ENCODE measurements around the gene NTN5.

DNA sequence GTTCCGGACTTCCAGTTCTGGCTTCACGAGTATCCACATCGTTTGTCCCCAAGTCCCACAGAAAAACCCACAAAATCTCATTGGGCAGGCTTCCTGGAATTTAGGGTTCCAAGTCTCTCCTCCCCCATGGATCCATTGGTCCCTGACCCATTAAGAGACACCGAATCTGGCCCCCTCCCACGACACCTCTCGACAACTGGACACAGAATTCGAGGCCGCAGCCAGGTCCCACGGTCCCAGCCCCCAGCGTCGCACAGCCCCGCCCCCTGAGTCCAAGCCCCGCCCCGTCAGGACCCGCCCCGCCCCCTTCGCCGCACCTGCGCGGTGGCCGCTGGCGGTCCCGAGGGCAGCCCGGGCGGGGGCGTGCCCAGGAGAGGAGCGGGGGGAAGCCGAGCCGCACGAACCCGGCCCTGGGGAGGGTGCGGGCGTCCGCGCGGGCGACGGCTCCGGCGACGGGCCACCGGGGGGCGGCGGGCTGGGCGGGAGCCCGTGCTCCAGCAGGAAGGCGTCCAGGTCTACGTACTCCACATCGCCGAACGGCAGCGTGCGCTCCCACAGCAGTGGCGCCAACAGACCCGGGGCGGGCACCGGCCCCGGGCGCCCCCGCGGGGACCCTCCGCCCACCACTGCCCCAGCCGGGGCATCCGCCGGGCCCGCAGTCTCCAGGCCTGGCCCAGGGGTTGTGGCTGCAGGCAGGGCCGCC lies 37.4 kb downstream of the NTN5 start:
- TF ChIP-seq, protein P1, sequence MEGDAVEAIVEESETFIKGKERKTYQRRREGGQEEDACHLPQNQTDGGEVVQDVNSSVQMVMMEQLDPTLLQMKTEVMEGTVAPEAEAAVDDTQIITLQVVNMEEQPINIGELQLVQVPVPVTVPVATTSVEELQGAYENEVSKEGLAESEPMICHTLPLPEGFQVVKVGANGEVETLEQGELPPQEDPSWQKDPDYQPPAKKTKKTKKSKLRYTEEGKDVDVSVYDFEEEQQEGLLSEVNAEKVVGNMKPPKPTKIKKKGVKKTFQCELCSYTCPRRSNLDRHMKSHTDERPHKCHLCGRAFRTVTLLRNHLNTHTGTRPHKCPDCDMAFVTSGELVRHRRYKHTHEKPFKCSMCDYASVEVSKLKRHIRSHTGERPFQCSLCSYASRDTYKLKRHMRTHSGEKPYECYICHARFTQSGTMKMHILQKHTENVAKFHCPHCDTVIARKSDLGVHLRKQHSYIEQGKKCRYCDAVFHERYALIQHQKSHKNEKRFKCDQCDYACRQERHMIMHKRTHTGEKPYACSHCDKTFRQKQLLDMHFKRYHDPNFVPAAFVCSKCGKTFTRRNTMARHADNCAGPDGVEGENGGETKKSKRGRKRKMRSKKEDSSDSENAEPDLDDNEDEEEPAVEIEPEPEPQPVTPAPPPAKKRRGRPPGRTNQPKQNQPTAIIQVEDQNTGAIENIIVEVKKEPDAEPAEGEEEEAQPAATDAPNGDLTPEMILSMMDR (IDR thresholded peaks at IDR 0.05): no peak; the same call in 1 of the 2 replicates
- no peak for TF ChIP-seq ZFX (IDR thresholded peaks at IDR 0.05; ENCODE audit: borderline replicate concordance)
